ENCODE results near the gene TRABD2A. TPM values are rescaled to one million over a fixed set of nuclear protein-coding genes. Genes with fewer than 3 reads are reported as not detected.

The TRABD2A gene
- total RNA-seq, 1 donor from 2014 or later, result not detected

- DNase-seq, result peak; percentile 52
- H3K4me1 Mint-ChIP-seq (ENCODE audit: low read depth, unreplicated experiment), result peaks cover 5% of the 10 kb centered on the region
- peaks cover 26% of the 10 kb centered on the region for H3K27me3 Mint-ChIP-seq (ENCODE audit: unreplicated experiment)
- H3K4me3 Mint-ChIP-seq (ENCODE audit: unreplicated experiment), result peak overlapping the region; percentile 95
- H3K27ac Mint-ChIP-seq (ENCODE audit: unreplicated experiment), result peak overlapping the region; percentile 98
- H3K9me3 Mint-ChIP-seq (ENCODE audit: unreplicated experiment), result peaks cover 23% of the 10 kb centered on the region
- peaks cover 19% of the 10 kb centered on the region for H3K36me3 Mint-ChIP-seq (ENCODE audit: unreplicated experiment)
- no peak for TF ChIP-seq CTCF (IDR thresholded peaks at IDR 0.05; ENCODE audit: partially characterized antibody, unreplicated experiment)
Observed at GRCh38 chr2:84906900-84907714, 26.2 kb upstream of the TRABD2A start.

- Mint-ChIP-seq H3K27ac (ENCODE audit: unreplicated experiment) (peak overlapping the region; percentile 98), H3K4me3 (ENCODE audit: unreplicated experiment) (peak overlapping the region; percentile 95), H3K9me3 (ENCODE audit: unreplicated experiment) (peaks cover 23% of the 10 kb centered on the region), H3K27me3 (ENCODE audit: unreplicated experiment) (peaks cover 26% of the 10 kb centered on the region), H3K4me1 (ENCODE audit: low read depth, unreplicated experiment) (peaks cover 5% of the 10 kb centered on the region), H3K36me3 (ENCODE audit: unreplicated experiment) (peaks cover 19% of the 10 kb centered on the region)
- TF ChIP-seq CTCF (IDR thresholded peaks at IDR 0.05; ENCODE audit: partially characterized antibody, unreplicated experiment), result no peak
- DNase-seq, result peak; percentile 36
Observed at GRCh38 chr2:84906108-84906899, 25.4 kb upstream of the TRABD2A start.

GRCh38 chr2:84905181-84906107 is 24.6 kb upstream of the TRABD2A start, which contains the start of gene TMSB10:
Gene TMSB10, plus strand, starts transcription at chr2:84905656.
- peaks cover 23% of the 10 kb centered on the region for H3K9me3 Mint-ChIP-seq (ENCODE audit: unreplicated experiment)
- TF ChIP-seq CTCF (IDR thresholded peaks at IDR 0.05; ENCODE audit: partially characterized antibody, unreplicated experiment), result no peak
- H3K4me3 Mint-ChIP-seq (ENCODE audit: unreplicated experiment), result peak within 1 kb of the TSS; percentile 95
- H3K27ac Mint-ChIP-seq (ENCODE audit: unreplicated experiment), result peak within 1 kb of the TSS; percentile 98
- peaks cover 5% of the 10 kb centered on the region for H3K4me1 Mint-ChIP-seq (ENCODE audit: low read depth, unreplicated experiment)
- peaks cover 26% of the 10 kb centered on the region for H3K27me3 Mint-ChIP-seq (ENCODE audit: unreplicated experiment)
- peaks cover 19% of the 10 kb centered on the region for H3K36me3 Mint-ChIP-seq (ENCODE audit: unreplicated experiment)
- peak; percentile 90 for DNase-seq

GRCh38 chr2:84904717-84905174 is 23.9 kb upstream of the TRABD2A start:
- Mint-ChIP-seq H3K27ac (ENCODE audit: unreplicated experiment) (peak overlapping the region; percentile 87), H3K27me3 (ENCODE audit: unreplicated experiment) (peaks cover 23% of the 10 kb centered on the region), H3K4me1 (ENCODE audit: low read depth, unreplicated experiment) (peaks cover 5% of the 10 kb centered on the region), H3K9me3 (ENCODE audit: unreplicated experiment) (peaks cover 21% of the 10 kb centered on the region), H3K36me3 (ENCODE audit: unreplicated experiment) (peaks cover 14% of the 10 kb centered on the region), H3K4me3 (ENCODE audit: unreplicated experiment) (peak overlapping the region; percentile 90)
- TF ChIP-seq CTCF (IDR thresholded peaks at IDR 0.05; ENCODE audit: partially characterized antibody, unreplicated experiment), result no peak
- DNase-seq, result peak; percentile 60
